ENCODE measurements around the gene PSENEN.

Gene PSENEN

DNA sequence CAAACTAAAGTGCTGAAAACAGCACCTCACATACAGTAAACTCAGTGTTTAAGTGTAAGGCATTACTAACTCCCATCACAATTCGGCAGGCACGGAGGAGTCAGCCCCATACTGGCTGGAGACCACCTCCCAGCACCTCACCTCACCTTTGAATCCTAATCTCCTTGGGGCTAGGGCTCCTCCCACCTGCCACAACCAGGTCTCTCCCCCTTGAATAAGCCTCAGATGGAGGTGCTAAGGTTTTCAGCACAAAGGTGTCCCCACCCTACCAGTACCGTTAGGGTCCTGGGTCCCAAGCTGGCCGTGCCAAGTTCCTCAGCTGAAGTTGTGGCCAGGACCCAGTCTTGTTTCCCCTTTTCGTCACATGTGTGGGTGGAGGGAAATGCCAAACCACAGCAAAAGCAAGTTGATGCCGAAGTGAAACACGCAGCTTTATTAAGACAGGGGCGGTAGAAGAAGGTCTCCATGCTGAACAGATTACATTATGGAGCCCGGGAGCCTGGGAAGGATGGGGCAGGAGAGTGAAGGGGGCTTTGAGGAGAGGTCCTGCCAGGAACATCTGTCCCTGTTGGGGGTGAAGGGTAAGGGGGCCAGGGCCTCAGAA, 3.2 kb upstream of the PSENEN start, which contains the start of gene IGFLR1:
Gene IGFLR1 (minus strand): TSS at position 332 of the 604 bp plus-strand sequence. CDS start 1,272 bp downstream, outside the sequence.
- DNase-seq (ENCODE audit: low read depth) = no peak
- in situ Hi-C loops (cut with HindIII; ENCODE audit: low sequenced_read_pairs) = no loop called here

DNA sequence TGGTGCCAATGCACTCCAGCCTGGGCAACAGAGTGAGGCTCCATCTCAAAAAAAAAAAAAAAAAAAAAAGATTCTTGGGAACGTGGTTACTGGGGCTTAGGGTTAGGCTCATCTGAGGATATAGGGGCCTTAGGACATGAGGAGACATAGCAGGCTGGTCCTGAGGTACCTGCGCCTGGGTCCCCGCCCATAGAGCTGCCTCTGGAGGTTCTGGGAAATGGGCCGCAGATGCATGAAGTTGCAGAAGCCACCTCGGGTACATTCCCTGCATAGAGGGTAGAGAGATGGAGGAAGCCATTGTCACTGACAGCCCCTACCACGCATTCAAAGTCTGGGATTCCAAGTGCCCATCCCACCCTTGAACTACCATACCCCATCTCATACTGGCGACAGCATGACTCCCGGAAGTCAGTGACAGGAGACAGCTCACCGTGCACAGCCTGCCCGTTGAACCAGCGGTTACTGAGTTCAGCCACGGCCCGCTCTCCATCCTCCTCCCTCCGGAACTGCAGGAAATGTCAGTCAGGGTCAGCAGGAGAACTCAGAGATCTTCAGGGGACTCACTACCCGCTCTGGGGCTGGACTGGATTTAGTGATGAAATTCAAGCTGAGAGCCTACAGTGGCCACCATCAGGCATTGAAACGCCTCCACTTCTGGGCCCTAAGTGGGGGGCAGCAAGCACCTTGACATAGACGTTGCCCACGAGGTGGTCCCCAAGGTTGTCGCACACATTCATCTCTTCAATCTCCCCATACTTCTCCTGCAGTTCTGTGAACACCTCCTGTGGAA, 1.6 kb upstream of the PSENEN start:
- in situ Hi-C loops (cut with HindIII; ENCODE audit: low sequenced_read_pairs) = no loop called here
- TF ChIP-seq, protein P1, sequence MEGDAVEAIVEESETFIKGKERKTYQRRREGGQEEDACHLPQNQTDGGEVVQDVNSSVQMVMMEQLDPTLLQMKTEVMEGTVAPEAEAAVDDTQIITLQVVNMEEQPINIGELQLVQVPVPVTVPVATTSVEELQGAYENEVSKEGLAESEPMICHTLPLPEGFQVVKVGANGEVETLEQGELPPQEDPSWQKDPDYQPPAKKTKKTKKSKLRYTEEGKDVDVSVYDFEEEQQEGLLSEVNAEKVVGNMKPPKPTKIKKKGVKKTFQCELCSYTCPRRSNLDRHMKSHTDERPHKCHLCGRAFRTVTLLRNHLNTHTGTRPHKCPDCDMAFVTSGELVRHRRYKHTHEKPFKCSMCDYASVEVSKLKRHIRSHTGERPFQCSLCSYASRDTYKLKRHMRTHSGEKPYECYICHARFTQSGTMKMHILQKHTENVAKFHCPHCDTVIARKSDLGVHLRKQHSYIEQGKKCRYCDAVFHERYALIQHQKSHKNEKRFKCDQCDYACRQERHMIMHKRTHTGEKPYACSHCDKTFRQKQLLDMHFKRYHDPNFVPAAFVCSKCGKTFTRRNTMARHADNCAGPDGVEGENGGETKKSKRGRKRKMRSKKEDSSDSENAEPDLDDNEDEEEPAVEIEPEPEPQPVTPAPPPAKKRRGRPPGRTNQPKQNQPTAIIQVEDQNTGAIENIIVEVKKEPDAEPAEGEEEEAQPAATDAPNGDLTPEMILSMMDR (IDR thresholded peaks at IDR 0.05; ENCODE audit: low read depth, low read length, missing control alignments) = no peak
- H3K4me3 ChIP-seq (ENCODE audit: low read depth, low read length) = no peak overlapping the region
- DNase-seq (ENCODE audit: low read depth) = no peak

More for the DNA sequence above, 3.2 kb upstream of the PSENEN start, which contains the start of gene IGFLR1:
- no peak within 1 kb of the TSS for H3K4me3 ChIP-seq (ENCODE audit: low read depth, low read length)
- TF ChIP-seq, protein P1 (IDR thresholded peaks at IDR 0.05; ENCODE audit: low read depth, low read length, missing control alignments) = no peak

DNA sequence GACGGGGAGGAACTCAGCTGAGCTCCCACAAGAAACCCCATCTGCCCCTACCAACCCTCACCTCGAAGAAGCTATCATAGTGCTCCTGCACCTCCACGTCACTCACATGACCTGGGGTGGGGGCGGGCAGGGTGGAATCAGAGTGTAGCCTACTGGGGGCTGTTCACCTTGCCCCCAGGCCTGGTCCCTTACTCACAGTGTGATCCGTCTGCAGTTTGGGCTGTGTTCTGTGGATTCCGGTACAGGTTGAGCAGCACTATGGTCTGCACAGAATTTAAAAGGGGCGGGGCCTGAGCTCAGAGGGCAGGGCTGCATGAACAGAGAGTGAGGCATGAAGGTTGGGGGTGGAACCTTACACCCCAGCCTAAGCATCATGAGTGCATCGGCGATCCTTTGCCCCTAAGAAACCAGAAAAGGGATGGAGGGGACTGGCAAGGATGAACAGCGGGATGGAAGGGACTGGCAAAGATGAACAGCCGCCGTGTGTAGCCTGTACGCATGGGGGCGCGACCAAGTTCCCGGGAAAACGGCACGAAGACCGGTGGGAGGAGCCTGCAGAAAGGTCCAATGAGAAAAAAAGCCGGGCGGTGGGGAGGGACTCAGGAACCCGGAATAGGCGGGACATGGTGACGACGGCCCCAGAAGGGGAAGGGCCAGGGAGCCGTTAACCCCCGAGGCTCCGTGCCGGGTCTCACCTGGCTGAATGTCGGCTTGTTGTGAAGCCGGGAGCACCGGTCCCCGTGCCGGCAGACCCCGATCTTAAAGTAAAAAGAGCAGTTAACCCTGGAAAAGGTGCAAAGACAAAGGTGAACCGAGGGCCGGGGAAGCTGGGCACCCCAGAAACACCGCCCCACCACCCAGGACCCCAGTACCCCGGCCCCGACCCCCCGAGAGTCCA, 772 bp upstream of the PSENEN start:
- TF ChIP-seq, protein P1 (IDR thresholded peaks at IDR 0.05; ENCODE audit: low read depth, low read length, missing control alignments) = peak; percentile 63
- H3K4me3 ChIP-seq (ENCODE audit: low read depth, low read length) = peak overlapping the region; percentile 71
- in situ Hi-C loops (cut with HindIII; ENCODE audit: low sequenced_read_pairs) = no loop called here
- DNase-seq (ENCODE audit: low read depth) = peak; percentile 90

DNA sequence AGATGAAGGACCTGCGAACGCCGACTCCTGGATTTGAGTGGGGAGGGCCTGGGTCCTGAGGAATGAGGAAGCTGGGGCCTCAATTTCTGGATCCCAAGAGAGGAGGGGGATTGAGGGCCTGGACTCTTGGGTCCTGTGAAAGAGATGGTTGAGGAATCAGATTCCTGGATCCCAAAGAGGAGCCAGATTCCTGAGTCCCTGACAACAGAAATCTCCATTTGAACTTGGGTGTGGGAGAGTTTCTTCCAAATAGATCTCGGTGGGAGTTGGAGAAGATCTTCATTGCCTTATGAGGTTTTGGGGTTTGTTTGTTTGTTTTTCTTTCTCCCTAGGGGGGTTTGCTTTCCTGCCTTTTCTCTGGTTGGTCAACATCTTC, 624 bp downstream of the PSENEN start:
- in situ Hi-C loops (cut with HindIII; ENCODE audit: low sequenced_read_pairs) = no loop called here
- peak overlapping the region; percentile 71 for H3K4me3 ChIP-seq (ENCODE audit: low read depth, low read length)
- TF ChIP-seq, protein P1 (IDR thresholded peaks at IDR 0.05; ENCODE audit: low read depth, low read length, missing control alignments) = no peak
- no peak for DNase-seq (ENCODE audit: low read depth)

DNA sequence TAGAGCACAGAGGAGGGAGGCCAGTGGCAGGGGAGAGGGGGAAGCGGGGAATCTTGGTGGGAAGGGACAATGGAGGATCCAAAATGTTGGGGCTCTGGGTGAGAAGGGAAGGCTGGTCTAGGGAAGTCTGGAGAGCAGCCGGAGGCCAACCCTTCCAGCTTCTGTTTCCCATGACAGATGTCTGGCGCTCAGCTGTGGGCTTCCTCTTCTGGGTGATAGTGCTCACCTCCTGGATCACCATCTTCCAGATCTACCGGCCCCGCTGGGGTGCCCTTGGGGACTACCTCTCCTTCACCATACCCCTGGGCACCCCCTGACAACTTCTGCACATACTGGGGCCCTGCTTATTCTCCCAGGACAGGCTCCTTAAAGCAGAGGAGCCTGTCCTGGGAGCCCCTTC, 1.1 kb downstream of the PSENEN start:
- TF ChIP-seq, protein P1 (IDR thresholded peaks at IDR 0.05; ENCODE audit: low read depth, low read length, missing control alignments) = no peak
- peak overlapping the region; percentile 71 for H3K4me3 ChIP-seq (ENCODE audit: low read depth, low read length)
- in situ Hi-C loops (cut with HindIII; ENCODE audit: low sequenced_read_pairs) = no loop called here
- DNase-seq (ENCODE audit: low read depth) = no peak

Measured in astrocyte of the cerebellum (primary cell).